Endothelial cell of umbilical vein (primary cell): ENCODE data around the gene CMTM4. TPM values are rescaled to one million over a fixed set of nuclear protein-coding genes. Genes with fewer than 3 reads are reported as not detected.

Source experiments
- BruUV-seq: library from RNA; stranded (reverse); fragments of 400-500 nt; replicated peaks from 2 replicates; lab custom pipeline; 2021; lab: Mats Ljungman, UMichigan
- CTCF ChIA-PET: fragments of 300-600, 350-600 bp; sonication (Branson Sonifier 250); formaldehyde crosslinking; loops from one replicate; lab custom pipeline; 2021; ENCODE audit warnings: antibody characterized with exemption, inconsistent platforms; lab: Charles Lee
- POLR2A ChIA-PET: fragments of 300-600, 350-600 bp; sonication (Branson Sonifier 250); formaldehyde crosslinking; loops from one replicate; lab custom pipeline; 2021; ENCODE audit warnings: antibody characterized with exemption, inconsistent platforms; lab: Charles Lee
- DNase-seq: peaks from one replicate; pipeline ENCODE4 v3.0.0-alpha.2; 2011; ENCODE audit warnings: low read depth, low spot score
- FAIRE-seq: peaks from 2 replicates; lab custom pipeline; 2011; peaks lifted over from hg19 to GRCh38; lab: Jason Lieb, UNC
- H2AFZ ChIP-seq: 2 replicates; pipeline ENCODE4 v1.6.0; 2012; ENCODE audit warnings: low read depth, low read length, control low read depth, inconsistent platforms
- H3K27ac ChIP-seq: 2 replicates; pipeline ENCODE4 v1.5.1; 2011; ENCODE audit warnings: low read depth, mild to moderate bottlenecking, control low read depth, low read length, moderate library complexity; ENCODE audit not compliant: insufficient read depth
- H3K27me3 ChIP-seq, 2 experiments: 2 replicates each; pipeline versions ENCODE4 v1.6.0 to v1.6.1; 2011; ENCODE audit warnings: low read length in 2 of 2, mixed read lengths in 1 of 2; ENCODE audit not compliant: control insufficient read depth in 2 of 2, insufficient read depth in 2 of 2
- H3K36me3 ChIP-seq, 2 experiments: 2 replicates in 1 of 2; 3 replicates in 1 of 2; pipeline ENCODE4 v1.5.1; 2011; ENCODE audit warnings: low read length in 2 of 2, mild to moderate bottlenecking in 1 of 2, moderate library complexity in 1 of 2; ENCODE audit not compliant: control insufficient read depth in 2 of 2, insufficient read depth in 2 of 2; ENCODE audit errors: extremely low read depth in 1 of 2
- H3K4me1 ChIP-seq: 3 replicates; pipeline ENCODE4 v1.5.1; 2011; ENCODE audit warnings: mild to moderate bottlenecking, low read length; ENCODE audit not compliant: control insufficient read depth, insufficient read depth; ENCODE audit errors: extremely low read depth
- H3K4me2 ChIP-seq: 2 replicates; pipeline ENCODE4 v1.6.1; 2011; ENCODE audit warnings: low read length, control low read depth, mixed read lengths; ENCODE audit not compliant: insufficient read depth
- H3K4me3 ChIP-seq, 3 experiments: fragments of 200-600 bp in 1 of 3; sonication (generic), shearing (Covaris generic) in 1 of 3; replicated peaks in 1 of 3; 2 replicates each; pipeline ENCODE4 v1.5.1; 2011 to 2016; ENCODE audit warnings: control low read depth in 3 of 3, low read length in 3 of 3, mild to moderate bottlenecking in 2 of 3, inconsistent platforms in 1 of 3, low read depth in 1 of 3, moderate library complexity in 1 of 3; ENCODE audit not compliant: insufficient read depth in 1 of 3
- H3K79me2 ChIP-seq: 2 replicates; pipeline ENCODE4 v1.6.0; 2012; ENCODE audit warnings: low read length, inconsistent platforms; ENCODE audit not compliant: control insufficient read depth, insufficient read depth
- H3K9ac ChIP-seq: replicated peaks from 2 replicates; pipeline ENCODE3; 2011; ENCODE audit warnings: low read length, control low read depth; ENCODE audit not compliant: insufficient read depth; ENCODE audit errors: extremely low read depth
- H3K9me1 ChIP-seq: replicated peaks from 3 replicates; pipeline ENCODE4 v1.6.0; 2011; ENCODE audit warnings: mild to moderate bottlenecking, low read length; ENCODE audit not compliant: control insufficient read depth, insufficient read depth; ENCODE audit errors: extremely low read depth
- H3K9me3 ChIP-seq: replicated peaks from 2 replicates; pipeline ENCODE4 v1.5.1; 2012; ENCODE audit warnings: low read length, inconsistent platforms; ENCODE audit not compliant: control insufficient read depth, insufficient read depth
- H4K20me1 ChIP-seq: replicated peaks from 2 replicates; pipeline ENCODE3; 2011; ENCODE audit warnings: mild to moderate bottlenecking, low read length; ENCODE audit not compliant: control insufficient read depth, insufficient read depth; ENCODE audit errors: extremely low read depth
- EZH2 ChIP-seq: IDR thresholded peaks from 2 replicates; pipeline ENCODE4 v1.6.1; 2012; ENCODE audit warnings: borderline replicate concordance, low read depth, mild to moderate bottlenecking, moderate library complexity, low read length, inconsistent platforms; ENCODE audit not compliant: severe bottlenecking
- FOS ChIP-seq: IDR thresholded peaks from 2 replicates; pipeline ENCODE4 v1.6.1; 2011; ENCODE audit warnings: mild to moderate bottlenecking, low read length, moderate library complexity, borderline replicate concordance; ENCODE audit not compliant: insufficient read depth
- GATA2 ChIP-seq: IDR thresholded peaks from 2 replicates; pipeline ENCODE4 v1.7.0; 2011; ENCODE audit warnings: low read depth, mild to moderate bottlenecking, moderate library complexity, mixed read lengths, low read length; ENCODE audit not compliant: insufficient read length, insufficient read depth
- JUN ChIP-seq: IDR thresholded peaks from 2 replicates; pipeline ENCODE4 v1.6.1; 2011; ENCODE audit warnings: borderline replicate concordance, low read depth; ENCODE audit not compliant: insufficient read length, insufficient read depth
- MYC ChIP-seq: IDR thresholded peaks from one replicate; pipeline ENCODE4 v1.6.1; 2011; ENCODE audit warnings: mild to moderate bottlenecking, low read depth, low read length
- POLR2A ChIP-seq: IDR thresholded peaks from 2 replicates; pipeline ENCODE4 v1.6.1; 2012; ENCODE audit warnings: low read depth, mild to moderate bottlenecking, control low read depth, low read length
- POLR2AphosphoS5 ChIP-seq: IDR thresholded peaks from 2 replicates; pipeline ENCODE4 v1.6.1; 2012; ENCODE audit warnings: low read depth, mild to moderate bottlenecking, control low read depth, low read length, moderate library complexity; ENCODE audit not compliant: insufficient read depth
- dilution Hi-C: fragments of 300-500 bp; cut with MboI; formaldehyde crosslinking; loops from one replicate; pipeline ENCODE4 v1.15.0; 2019; ENCODE audit warnings: low sequenced_read_pairs; ENCODE audit not compliant: extremely low pct_ligation_motif_present
- intact Hi-C: fragments of 100-400 bp; cut with micrococcal nuclease; formaldehyde crosslinking; loops from one replicate; pipeline ENCODE4 v1.10.0; 2022
- polyA plus RNA-seq, 4 experiments: library from polyadenylated mRNA; depleted of rRNA in 3 of 4; stranded (reverse) in 3 of 4; unstranded in 1 of 4; fragments of >200 nt; gene quantifications; 2 replicates each; pipeline versions ENCODE4 v1.2.1 to v1.2.3, GENCODE V29; 2011 to 2012; ENCODE audit warnings: missing spikeins in 1 of 4
- total RNA-seq: library from RNA; stranded (reverse); gene quantifications from 2 replicates; pipeline ENCODE4 v1.2.3, GENCODE V29; 2021
- TF ChIP-seq, protein P1 (sequence below), 2 donors: IDR thresholded peaks; 1 replicate in 1 of 2; 2 replicates in 1 of 2; pipeline ENCODE4 v1.5.1; 2011; ENCODE audit warnings: low read length in 2 of 2, mild to moderate bottlenecking in 2 of 2, moderate library complexity in 2 of 2, control low read depth in 1 of 2, inconsistent platforms in 1 of 2, low read depth in 1 of 2; ENCODE audit not compliant: insufficient read depth in 1 of 2; ENCODE audit errors: extremely low read depth in 1 of 2
- TF ChIP-seq, protein P2 (sequence below): IDR thresholded peaks from 2 replicates; pipeline ENCODE4 v1.6.1; 2011; ENCODE audit not compliant: insufficient read depth, insufficient read length

The CMTM4 gene
- total and polyA plus RNA-seq, 2 donors (not counting 3 experiments of a cell fraction or from before 2014, with no cell fraction given), result 9.0 to 10.7 TPM

GRCh38 chr16:66728117-66728787 is 31.7 kb upstream of the CMTM4 start:
- Histone ChIP-seq H2AFZ (no peak overlapping the region), H4K20me1 (no peaks in the 10 kb centered on the region), H3K27ac (no peak overlapping the region), H3K27me3 (no peaks in the 10 kb centered on the region), H3K9me3 (no peaks in the 10 kb centered on the region), H3K36me3 (peaks cover 56 to 62% of the 10 kb centered on the region in 2 experiments), H3K79me2 (no peaks in the 10 kb centered on the region), H3K4me1 (no peaks in the 10 kb centered on the region), H3K4me3 (no peak overlapping the region), H3K4me2 (no peak overlapping the region), H3K9ac (no peak overlapping the region), H3K9me1 (no peaks in the 10 kb centered on the region)
- dilution Hi-C loops (no loop called here), intact Hi-C loops (loop anchor here (1.0 kb wide), 3 partner anchors 12 to 145 kb away; partner anchors contain the start of gene DYNC1LI2)
- ChIA-PET CTCF (interaction anchor here (0.7 to 4.1 kb wide), 14 partner anchors 9 to 321 kb away, joined by 3 to 29 read pairs (median 4); partner anchors contain the start of gene DYNC1LI2), POLR2A (no interaction called here)
- BruUV-seq, result no TSS peak
- FAIRE-seq (peak; percentile 81), DNase-seq (peak; percentile 70)
- TF ChIP-seq POLR2AphosphoS5, result peak; percentile 33
- TF ChIP-seq JUN, result no peak
- TF ChIP-seq, protein P1, sequence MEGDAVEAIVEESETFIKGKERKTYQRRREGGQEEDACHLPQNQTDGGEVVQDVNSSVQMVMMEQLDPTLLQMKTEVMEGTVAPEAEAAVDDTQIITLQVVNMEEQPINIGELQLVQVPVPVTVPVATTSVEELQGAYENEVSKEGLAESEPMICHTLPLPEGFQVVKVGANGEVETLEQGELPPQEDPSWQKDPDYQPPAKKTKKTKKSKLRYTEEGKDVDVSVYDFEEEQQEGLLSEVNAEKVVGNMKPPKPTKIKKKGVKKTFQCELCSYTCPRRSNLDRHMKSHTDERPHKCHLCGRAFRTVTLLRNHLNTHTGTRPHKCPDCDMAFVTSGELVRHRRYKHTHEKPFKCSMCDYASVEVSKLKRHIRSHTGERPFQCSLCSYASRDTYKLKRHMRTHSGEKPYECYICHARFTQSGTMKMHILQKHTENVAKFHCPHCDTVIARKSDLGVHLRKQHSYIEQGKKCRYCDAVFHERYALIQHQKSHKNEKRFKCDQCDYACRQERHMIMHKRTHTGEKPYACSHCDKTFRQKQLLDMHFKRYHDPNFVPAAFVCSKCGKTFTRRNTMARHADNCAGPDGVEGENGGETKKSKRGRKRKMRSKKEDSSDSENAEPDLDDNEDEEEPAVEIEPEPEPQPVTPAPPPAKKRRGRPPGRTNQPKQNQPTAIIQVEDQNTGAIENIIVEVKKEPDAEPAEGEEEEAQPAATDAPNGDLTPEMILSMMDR (IDR thresholded peaks at IDR 0.05; ENCODE audit: extremely low read depth in 1 of 2, insufficient read depth in 1 of 2, low read depth in 1 of 2, low read length in 2 of 2), result peak; percentile 43 to 48

GRCh38 chr16:66720766-66721165 is 24.2 kb upstream of the CMTM4 start:
- H3K9ac ChIP-seq, result no peak overlapping the region
- no peak overlapping the region for H2AFZ ChIP-seq
- intact Hi-C loops, result no loop called here
- H3K9me3 ChIP-seq, result no peaks in the 10 kb centered on the region
- no peaks in the 10 kb centered on the region for H3K9me1 ChIP-seq
- TF ChIP-seq EZH2, result no peak
- TF ChIP-seq POLR2AphosphoS5, result no peak
- TF ChIP-seq GATA2, result no peak
- no peak for TF ChIP-seq JUN
- TF ChIP-seq, protein P2, sequence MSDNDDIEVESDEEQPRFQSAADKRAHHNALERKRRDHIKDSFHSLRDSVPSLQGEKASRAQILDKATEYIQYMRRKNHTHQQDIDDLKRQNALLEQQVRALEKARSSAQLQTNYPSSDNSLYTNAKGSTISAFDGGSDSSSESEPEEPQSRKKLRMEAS, result no peak
- TF ChIP-seq, protein P1 (IDR thresholded peaks at IDR 0.05; ENCODE audit: extremely low read depth in 1 of 2, insufficient read depth in 1 of 2, low read depth in 1 of 2, low read length in 2 of 2), result no peak
- TF ChIP-seq MYC, result no peak
- no peak for TF ChIP-seq FOS
- TF ChIP-seq POLR2A, result no peak
- peaks cover 19 to 21% of the 10 kb centered on the region in 2 experiments for H3K36me3 ChIP-seq
- BruUV-seq, result no TSS peak
- no peaks in the 10 kb centered on the region for H3K27me3 ChIP-seq
- ChIA-PET CTCF (no interaction called here), POLR2A (no interaction called here)
- dilution Hi-C loops, result no loop called here
- DNase-seq, result no peak
- no peaks in the 10 kb centered on the region for H3K4me1 ChIP-seq
- no peaks in the 10 kb centered on the region for H3K79me2 ChIP-seq
- no peak for FAIRE-seq
- no peak overlapping the region for H3K27ac ChIP-seq
- H4K20me1 ChIP-seq, result peaks cover 2% of the 10 kb centered on the region
- H3K4me3 ChIP-seq, result no peak overlapping the region
- no peak overlapping the region for H3K4me2 ChIP-seq
